ENCODE measurements around the gene CTSK.
"Not testable (repeated sequence)": the region's sequence is repeated elsewhere in the genome, so short reads cannot be mapped to it uniquely, and the experiment has no call there.

CTSK gene

GRCh38 chr1:150805899-150806298 is 2.2 kb downstream of the CTSK start:
- no peak for DNase-seq (ENCODE audit: low spot score)

- DNase-seq (ENCODE audit: low spot score), result no peak
Observed at GRCh38 chr1:150804671-150805070, 3.4 kb downstream of the CTSK start.

DNA sequence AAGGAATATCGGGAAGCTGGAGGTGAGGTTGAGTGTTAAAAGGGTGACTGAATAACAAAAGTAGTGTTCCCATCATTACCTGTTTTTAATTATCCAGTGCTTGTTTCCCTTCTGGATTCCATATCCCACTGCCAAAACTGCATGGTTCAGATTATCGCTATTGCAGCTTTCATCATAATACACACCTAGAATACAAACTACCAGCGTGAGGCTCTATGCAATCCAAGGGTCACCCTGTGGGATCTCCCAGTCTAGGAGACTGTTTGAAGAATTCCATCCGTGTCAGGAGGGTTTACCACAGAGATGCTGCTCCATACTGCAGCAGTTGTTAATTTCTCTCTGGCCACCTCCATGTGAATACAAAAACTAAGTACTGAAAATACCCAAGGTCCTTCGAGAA is 9.0 kb downstream of the CTSK start:
- DNase-seq (ENCODE audit: low spot score), result no peak

- no peak for DNase-seq (ENCODE audit: low spot score)
Observed at GRCh38 chr1:150798525-150798924, 9.5 kb downstream of the CTSK start.

DNA sequence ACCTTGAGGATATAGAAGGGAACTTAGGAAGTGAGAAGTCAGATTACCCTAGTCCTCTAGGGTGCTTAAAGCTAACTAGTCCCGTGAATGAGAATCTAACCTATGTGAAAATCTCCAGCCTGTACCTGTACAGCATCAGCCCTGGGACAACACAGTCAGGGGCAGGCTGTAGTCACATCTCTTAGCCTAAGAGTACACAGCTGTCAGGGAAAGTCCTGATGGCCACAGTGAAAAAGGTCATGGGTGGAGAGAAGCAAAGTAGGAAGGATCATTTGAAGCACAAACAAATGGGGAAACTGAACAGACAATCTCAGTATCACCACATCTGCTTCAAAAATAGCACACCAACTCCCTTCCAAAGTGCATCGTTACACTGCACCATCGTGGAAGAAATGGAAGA is 11.7 kb downstream of the CTSK start:
- DNase-seq (ENCODE audit: low spot score), result no peak

DNA sequence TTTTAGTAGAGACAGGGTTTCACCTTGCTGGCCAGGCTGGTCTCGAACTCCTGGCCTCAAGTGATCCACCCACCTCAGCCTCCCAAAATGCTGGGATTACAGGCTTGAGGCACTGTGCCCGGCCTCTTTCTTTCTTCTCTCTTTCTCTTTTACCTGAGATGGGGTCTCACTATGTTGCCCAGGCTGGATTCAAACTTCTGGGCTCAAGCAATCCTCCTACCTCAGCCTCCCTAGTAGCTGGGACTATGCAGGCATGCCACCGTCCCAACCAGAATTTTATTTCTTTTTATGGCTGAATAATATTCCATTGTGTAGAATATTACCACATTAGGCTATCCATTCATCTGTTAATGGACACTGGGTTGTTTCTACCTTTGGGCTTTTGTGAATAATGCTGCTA is 14.3 kb downstream of the CTSK start:
- not testable (repeated sequence) for DNase-seq (ENCODE audit: low spot score)

DNA sequence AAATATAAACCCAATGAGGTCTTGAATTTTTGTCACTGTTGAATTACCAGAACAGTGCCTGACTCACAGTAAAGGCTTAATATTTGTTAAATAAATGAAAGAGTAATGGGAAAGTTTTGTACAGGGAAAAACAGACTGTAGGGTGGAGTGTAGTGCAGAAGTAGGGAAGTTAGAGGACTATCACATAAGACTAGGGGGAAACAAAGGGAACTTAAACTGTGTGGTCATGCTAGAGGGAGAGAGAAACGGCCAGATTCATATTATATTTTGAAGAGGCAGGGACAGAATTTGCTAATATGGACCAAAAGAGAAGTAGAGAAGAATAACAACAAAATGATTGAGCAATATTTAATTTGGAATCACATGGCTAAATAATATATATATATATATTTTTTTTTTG is 14.8 kb downstream of the CTSK start:
- DNase-seq (ENCODE audit: low spot score), result no peak

GRCh38 chr1:150791585-150791984 is 16.5 kb downstream of the CTSK start:
- no peak for DNase-seq (ENCODE audit: low spot score)

- DNase-seq (ENCODE audit: low spot score), result no peak
Observed at GRCh38 chr1:150789396-150789795, 18.7 kb downstream of the CTSK start.

- DNase-seq (ENCODE audit: low spot score), result no peak
Observed at GRCh38 chr1:150788946-150789345, 19.1 kb downstream of the CTSK start.

GRCh38 chr1:150787455-150787854 is 20.6 kb downstream of the CTSK start:
- DNase-seq (ENCODE audit: low spot score), result no peak

DNA sequence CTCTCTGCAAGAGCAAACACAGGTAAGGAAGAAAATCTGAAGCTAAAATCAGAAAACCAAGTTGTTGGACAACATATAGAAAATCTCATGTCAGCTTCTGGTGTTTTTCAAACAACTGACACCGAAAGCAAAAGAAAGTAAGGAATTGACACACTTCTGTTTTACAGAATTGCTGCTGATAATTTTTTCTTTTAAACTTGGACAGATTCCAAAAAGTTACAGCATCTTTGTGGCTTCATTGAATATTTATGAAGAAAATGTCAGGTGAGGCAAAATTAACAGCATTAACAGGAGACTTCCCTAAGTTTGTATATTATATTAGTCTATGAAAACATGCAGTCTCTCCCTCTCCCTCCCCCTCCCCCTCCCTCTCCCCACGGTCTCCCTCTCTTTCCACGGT is 27.6 kb downstream of the CTSK start:
- no peak for DNase-seq (ENCODE audit: low spot score)

DNA sequence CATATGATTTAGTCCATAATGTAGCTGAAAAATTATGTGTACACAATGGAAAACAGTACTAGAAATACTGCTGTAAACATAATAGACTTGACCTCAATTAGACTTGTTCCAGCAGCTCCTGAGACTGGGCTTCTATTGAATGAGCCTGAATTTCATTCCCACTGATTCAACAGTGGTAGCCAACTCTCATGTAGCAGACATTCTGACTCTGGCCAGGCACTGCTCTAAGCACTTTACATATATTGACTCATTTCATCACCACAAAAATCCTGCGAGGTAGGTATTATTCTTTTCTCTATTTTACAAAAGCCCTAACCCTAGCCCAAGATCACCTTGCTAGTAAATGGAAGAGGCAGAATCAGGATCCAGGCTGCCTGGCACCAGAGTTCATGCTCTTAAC is 29.7 kb downstream of the CTSK start:
- DNase-seq (ENCODE audit: low spot score), result no peak

DNA sequence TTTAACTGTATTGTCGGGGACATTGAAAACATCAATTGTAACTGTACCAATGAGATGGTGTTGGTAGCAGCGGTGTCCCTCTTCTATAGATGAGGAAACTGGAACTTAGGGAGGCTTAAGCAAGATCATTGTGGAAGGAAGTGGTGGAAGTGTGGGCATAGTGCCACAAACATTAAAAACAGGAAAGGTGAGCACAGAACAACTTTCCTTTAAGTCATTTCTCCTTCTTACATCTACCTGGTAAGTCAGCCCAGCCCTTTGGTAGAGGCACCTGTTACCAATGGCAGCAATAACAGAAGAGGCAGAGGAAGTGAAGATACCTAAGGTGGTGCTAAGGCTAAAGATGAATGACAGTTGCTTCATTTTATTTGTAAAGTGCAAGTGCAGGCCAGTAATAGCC is 30.5 kb downstream of the CTSK start:
- DNase-seq (ENCODE audit: low spot score), result no peak

GRCh38 chr1:150775931-150776505 is 32.0 kb downstream of the CTSK start:
- DNase-seq (ENCODE audit: low spot score), result not testable (repeated sequence)

- no peak for DNase-seq (ENCODE audit: low spot score)
Observed at GRCh38 chr1:150775276-150775675, 32.8 kb downstream of the CTSK start.

- DNase-seq (ENCODE audit: low spot score), result no peak
Observed at GRCh38 chr1:150772326-150772725, 35.7 kb downstream of the CTSK start.

GRCh38 chr1:150767704-150768103 is 40.4 kb downstream of the CTSK start:
- not testable (repeated sequence) for DNase-seq (ENCODE audit: low spot score)

GRCh38 chr1:150765977-150766301 is 42.1 kb downstream of the CTSK start:
- not testable (repeated sequence) for DNase-seq (ENCODE audit: low spot score)

GRCh38 chr1:150765296-150765976 is 42.6 kb downstream of the CTSK start, which contains the start of gene CTSS:
Gene CTSS, minus strand, starts transcription at chr1:150765778. Its CDS starts 1,015 bp downstream, at chr1:150764763.
- peak; percentile 32 for DNase-seq (ENCODE audit: low spot score)

GRCh38 chr1:150764617-150765101 is 43.4 kb downstream of the CTSK start:
- DNase-seq (ENCODE audit: low spot score), result peak; percentile 1

GRCh38 chr1:150763018-150763417 is 45.0 kb downstream of the CTSK start:
- no peak for DNase-seq (ENCODE audit: low spot score)

- DNase-seq (ENCODE audit: low spot score), result no peak
Observed at GRCh38 chr1:150762552-150762951, 45.5 kb downstream of the CTSK start.

- DNase-seq (ENCODE audit: low spot score), result no peak
Observed at GRCh38 chr1:150761801-150762200, 46.3 kb downstream of the CTSK start.

All from LoVo (cell line).